ENCODE results near the gene MFAP2.
"Not testable (repeated sequence)": the region's sequence is repeated elsewhere in the genome, so short reads cannot be mapped to it uniquely, and the experiment has no call there.

DNA sequence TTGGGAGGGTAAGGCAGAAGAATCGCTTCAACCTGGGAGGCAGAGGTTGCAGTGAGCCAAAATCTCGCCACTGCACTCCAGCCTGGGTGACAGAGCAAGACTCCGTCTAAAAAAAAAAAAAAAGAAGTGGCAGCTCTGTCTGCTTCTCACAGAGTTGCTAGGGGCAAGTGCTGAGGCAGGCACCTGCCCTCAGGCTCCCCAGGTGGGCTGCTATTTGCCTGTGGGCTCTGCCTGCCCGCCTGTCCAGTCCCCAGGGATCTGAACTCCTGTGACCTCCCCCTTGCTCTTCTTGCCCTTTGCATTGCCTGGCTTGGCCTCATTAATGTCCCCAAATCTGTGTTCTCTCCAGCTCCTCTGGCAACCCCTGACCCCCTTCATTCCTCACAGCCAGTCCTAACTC, 28.0 kb downstream of the MFAP2 start:
- TF ChIP-seq, protein P1, sequence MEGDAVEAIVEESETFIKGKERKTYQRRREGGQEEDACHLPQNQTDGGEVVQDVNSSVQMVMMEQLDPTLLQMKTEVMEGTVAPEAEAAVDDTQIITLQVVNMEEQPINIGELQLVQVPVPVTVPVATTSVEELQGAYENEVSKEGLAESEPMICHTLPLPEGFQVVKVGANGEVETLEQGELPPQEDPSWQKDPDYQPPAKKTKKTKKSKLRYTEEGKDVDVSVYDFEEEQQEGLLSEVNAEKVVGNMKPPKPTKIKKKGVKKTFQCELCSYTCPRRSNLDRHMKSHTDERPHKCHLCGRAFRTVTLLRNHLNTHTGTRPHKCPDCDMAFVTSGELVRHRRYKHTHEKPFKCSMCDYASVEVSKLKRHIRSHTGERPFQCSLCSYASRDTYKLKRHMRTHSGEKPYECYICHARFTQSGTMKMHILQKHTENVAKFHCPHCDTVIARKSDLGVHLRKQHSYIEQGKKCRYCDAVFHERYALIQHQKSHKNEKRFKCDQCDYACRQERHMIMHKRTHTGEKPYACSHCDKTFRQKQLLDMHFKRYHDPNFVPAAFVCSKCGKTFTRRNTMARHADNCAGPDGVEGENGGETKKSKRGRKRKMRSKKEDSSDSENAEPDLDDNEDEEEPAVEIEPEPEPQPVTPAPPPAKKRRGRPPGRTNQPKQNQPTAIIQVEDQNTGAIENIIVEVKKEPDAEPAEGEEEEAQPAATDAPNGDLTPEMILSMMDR (IDR thresholded peaks at IDR 0.05; ENCODE audit: insufficient read depth, low read length, poor library complexity, severe bottlenecking) = not testable (repeated sequence)
- not testable (repeated sequence) for TF ChIP-seq EZH2phosphoT487 (conservative IDR thresholded peaks at IDR 0.05; ENCODE audit: low read length)

Data from SU-DHL-6 (cell line).